Esophagus squamous epithelium (tissue), 4 donors: Measurements from ENCODE around the gene GTF2F1.

ENCODE experiments used
- CTCF ChIP-seq, 6 experiments: fragments of 450-650 bp in 4 of 6; fragments of 200-600 bp in 2 of 6; sonication (generic) in 2 of 6; IDR thresholded peaks; one replicate each; pipeline ENCODE4 v1.5.1; 2016 to 2019; ENCODE audit warnings: antibody characterized with exemption in 6 of 6, mild to moderate bottlenecking in 4 of 6, moderate library complexity in 4 of 6
- POLR2A ChIP-seq, 4 donors: fragments of 450-650 bp; IDR thresholded peaks; one replicate each; pipeline ENCODE4 v1.6.1; 2017; ENCODE audit warnings: antibody characterized with exemption in 4 of 4, mild to moderate bottlenecking in 4 of 4, moderate library complexity in 3 of 4

GRCh38 chr19:6412447-6413091 is 19.6 kb upstream of the GTF2F1 start:
- TF ChIP-seq CTCF (IDR thresholded peaks at IDR 0.05): peak in 4 of 6 experiments; percentile 16 to 50 (median 28)
- no peak for TF ChIP-seq POLR2A (IDR thresholded peaks at IDR 0.05)
